Mucosa of gallbladder (tissue), 1 donor: ENCODE data around the gene FADS2. TPM values are rescaled to one million over a fixed set of nuclear protein-coding genes. Genes with fewer than 3 reads are reported as not detected.
A peak's percentile ranks its signal among the peaks of the same experiment; 100 is the strongest.

ENCODE experiments used
- DNase-seq: peaks from one replicate; pipeline ENCODE4 v3.0.0-alpha.2; 2020; ENCODE audit warnings: low spot score
- total RNA-seq: library from RNA; stranded (reverse); gene quantifications from one replicate; pipeline ENCODE4 v1.2.1, GENCODE V29; 2021
- donor health status: DM: no; HTN: no; CAD: no.

FADS2 gene
- total RNA-seq, result 34.5 TPM

- DNase-seq, result peak; percentile 86
These were observed at the start of gene FADS2 for GRCh38 chr11:61827571-61828378. Gene FADS2 (plus strand): TSS chr11:61828300. CDS start chr11:61828391, 91 bp downstream.

DNA sequence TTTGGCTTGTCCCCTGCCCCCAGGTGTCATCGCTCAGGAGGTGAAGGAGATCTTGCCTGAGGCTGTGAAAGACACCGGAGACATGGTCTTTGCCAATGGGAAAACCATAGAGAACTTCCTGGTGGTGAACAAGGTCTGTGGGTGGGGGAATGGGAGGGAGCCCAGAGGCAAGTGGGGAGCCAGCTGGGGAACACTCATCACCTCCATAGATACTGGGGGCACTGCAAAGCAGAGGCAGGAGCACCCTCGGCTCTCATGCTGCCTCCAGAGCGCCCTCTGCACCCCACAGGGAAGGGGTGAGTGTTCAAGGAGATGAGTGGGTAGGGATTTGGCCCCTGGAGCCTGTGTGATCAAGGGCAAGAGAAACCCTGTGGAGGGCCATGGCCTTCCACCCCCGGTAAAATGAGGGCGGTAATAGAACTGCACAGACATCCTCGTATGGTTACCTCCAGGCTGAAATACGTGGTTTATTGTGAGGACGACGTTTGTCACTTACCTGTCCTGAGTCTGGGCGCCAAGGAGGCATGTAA, 49.7 kb upstream of the FADS2 start:
- no peak for DNase-seq

GRCh38 chr11:61778920-61779650, 49.0 kb upstream of the FADS2 start:
- no peak for DNase-seq

DNA sequence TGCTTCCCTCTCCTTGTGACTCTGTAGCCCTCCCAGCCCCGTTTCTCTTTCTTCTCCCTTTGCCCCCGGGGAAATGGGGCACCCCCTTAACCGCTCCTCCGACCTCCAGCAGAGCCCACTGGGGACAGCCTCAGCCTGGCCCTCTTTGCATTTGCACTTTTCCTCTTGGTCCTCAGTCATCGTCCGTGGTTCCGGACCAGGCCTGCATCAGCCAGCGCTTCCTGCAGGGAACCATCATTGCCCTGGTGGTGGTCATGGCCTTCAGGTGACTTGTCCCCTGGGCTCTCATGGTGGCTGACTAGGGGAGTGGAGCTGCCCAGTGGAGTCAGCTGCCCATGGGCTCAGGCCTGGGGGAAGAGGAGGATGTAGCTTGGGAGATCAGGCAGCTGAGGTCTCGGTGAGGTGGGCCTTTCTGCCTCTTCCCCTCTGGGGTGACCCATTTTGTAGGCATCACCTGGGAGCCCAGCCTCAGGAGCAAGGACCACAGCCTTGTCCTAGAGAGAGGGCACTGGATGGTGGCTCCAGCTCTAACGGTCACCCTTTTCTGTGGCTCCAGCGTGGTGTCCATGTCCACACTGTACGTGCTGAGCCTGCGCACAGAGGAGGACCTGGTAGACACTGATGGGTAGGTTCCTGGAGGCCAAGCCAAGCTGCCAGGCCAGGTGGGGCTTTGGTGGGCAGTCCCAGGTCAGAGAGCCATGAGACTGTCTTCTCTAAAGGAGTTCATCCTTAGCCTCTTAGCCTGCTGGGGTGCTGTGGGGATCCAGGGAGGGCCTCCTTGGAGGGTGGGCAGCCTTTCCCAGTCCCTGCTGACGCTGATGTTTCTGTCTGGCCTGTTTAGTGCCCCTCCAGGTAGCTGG, 48.2 kb upstream of the FADS2 start:
- DNase-seq, result no peak

- no peak for DNase-seq
These were observed 47.4 kb upstream of the FADS2 start for GRCh38 chr11:61780581-61781162.

- DNase-seq, result no peak
These were observed 46.5 kb upstream of the FADS2 start for GRCh38 chr11:61781585-61781984.

DNA sequence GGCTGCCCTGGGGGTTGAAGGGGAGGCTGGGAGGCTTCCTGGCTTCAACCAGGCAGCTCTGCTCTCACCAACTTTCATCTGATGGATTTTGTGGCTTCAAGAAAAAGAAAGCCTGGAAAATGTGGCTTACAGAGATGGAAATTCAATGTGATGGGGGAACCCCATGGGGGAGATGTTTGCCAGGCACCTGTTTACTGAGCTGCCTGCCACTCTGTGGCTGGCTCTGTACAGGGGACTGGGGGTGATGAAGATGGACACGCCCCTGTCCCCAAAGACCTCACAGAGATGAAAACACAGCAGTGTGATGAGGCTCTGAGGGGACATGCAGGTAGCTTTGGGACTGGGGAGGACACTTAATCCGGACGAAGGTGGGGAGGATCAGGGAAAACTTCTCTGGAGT, 45.8 kb upstream of the FADS2 start:
- DNase-seq, result no peak

- DNase-seq, result no peak
These were observed 45.3 kb upstream of the FADS2 start for GRCh38 chr11:61782841-61783240.

DNA sequence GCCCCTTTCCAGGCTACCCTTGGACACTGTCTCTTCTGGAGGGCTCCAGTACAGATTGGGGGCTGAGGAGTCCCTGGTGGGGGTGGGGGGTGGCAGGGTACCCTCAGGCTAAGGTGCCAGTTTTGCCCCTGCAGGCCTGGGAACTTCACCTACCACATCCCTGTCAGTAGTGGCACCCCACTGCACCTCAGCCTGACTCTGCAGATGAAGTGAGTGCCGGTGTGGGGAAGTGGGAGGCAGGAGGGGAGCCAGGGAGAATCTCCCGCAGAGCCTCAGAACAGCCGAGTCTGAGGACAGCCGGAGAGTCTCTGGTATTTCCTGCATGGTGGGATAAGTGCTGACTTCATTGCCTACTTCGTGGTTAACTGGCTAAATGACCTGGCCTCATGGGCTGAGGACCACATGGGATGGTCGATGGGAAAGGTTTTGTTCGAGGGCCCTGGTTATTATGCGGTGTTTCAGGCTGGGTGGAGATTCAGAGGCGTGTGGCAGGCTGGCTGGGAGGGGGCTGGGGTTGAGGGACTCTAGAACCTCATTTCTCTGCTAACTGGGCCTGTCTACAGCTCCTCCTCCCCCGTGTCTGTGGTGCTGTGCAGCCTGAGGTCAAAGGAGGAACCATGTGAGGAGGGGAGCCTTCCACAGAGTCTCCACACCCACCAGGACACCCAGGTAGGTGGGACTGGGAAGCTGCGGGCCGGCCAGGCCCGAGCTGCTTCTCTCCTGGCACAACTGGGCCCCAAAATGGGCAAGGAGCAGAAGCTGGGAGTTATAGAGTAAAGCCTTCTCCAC, 44.2 kb upstream of the FADS2 start:
- no peak for DNase-seq

- DNase-seq, result no peak
These were observed 43.6 kb upstream of the FADS2 start for GRCh38 chr11:61784506-61784805.

- no peak for DNase-seq
These were observed 42.2 kb upstream of the FADS2 start for GRCh38 chr11:61785837-61786402.

- DNase-seq, result peak; percentile 65
These were observed 40.1 kb upstream of the FADS2 start for GRCh38 chr11:61787928-61788491.

GRCh38 chr11:61791737-61792309, 36.3 kb upstream of the FADS2 start:
- DNase-seq, result peak; percentile 57

GRCh38 chr11:61792310-61793082, 35.6 kb upstream of the FADS2 start, which contains the start of the genes FEN1 and TMEM258:
Gene FEN1 (plus strand): TSS chr11:61792911. CDS start chr11:61795362, 2,451 bp downstream.
Gene TMEM258 (minus strand): TSS chr11:61792599. CDS start chr11:61792558, 41 bp downstream.
- peak; percentile 88 for DNase-seq

DNA sequence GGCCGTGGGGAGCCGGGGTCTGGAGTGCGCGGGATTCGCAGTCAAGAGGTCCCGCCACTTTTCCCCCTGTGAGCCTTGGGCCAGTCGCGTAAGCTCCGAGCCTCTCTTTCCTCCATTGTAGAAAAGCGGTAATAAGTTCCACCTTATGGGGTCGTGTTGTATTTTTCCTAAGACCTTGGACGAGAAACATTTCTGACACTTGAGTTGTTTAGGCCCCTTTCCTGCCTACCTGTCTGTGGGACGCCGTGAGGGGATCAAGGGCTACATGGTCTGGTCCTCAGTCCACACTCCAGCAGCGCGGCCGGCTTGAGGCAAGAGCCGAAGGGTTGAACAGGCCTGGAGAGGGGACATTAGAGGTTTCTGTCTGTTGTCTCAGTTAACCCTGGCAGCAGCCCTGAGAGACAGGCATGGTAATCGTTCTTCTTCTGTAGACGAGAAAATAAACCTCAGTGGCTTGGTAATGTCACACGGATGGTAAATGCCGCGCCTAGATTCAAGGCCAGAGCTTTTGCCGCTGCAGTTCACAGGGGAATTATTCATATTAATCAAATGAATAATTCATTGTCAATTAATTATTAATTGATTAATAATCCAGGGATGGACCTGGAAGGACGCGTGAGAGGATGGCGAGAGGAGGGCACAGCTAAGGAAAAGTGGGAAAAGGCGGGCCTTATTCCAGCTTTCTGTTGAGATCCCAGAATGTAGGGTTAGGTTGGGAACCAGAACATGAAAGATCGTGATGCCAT, 34.8 kb upstream of the FADS2 start:
- DNase-seq, result no peak

GRCh38 chr11:61793829-61794204, 34.3 kb upstream of the FADS2 start:
- DNase-seq, result no peak

DNA sequence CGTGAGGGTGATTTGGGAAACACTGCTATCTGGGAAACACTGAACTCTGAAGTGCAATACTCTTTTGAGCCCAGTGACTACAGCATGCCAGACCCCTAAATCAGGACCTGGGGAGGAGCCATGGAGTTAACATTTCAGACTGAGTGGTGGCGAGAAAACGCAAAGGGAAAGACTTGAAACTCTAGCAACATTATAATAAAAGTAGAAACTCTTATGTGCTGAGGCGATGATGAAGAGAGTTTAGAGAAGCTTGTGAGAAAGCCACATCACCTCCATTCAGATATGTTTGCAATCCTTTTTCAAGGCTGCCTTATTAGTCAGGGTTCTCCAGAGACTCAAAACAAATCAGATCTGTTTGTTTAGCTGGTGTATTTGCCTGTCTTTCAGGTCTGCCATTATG, 33.5 kb upstream of the FADS2 start:
- DNase-seq, result no peak

GRCh38 chr11:61795459-61795858, 32.6 kb upstream of the FADS2 start:
- DNase-seq, result no peak
